ENCODE results near the gene SURF4.

SURF4 gene

GRCh38 chr9:133372144-133372543, 3.7 kb downstream of the SURF4 start:
- no peak for DNase-seq

- DNase-seq: peak; percentile 83
Measured at GRCh38 chr9:133371261-133371711, 4.6 kb downstream of the SURF4 start.

GRCh38 chr9:133370685-133371084, 5.2 kb downstream of the SURF4 start:
- DNase-seq: peak; percentile 29

GRCh38 chr9:133369933-133370332, 5.9 kb downstream of the SURF4 start:
- DNase-seq: peak; percentile 46

- no peak for DNase-seq
Measured at GRCh38 chr9:133369422-133369821, 6.4 kb downstream of the SURF4 start.

GRCh38 chr9:133368249-133368881, 7.5 kb downstream of the SURF4 start:
- no peak for DNase-seq

- DNase-seq: no peak
Measured at GRCh38 chr9:133367778-133368177, 8.1 kb downstream of the SURF4 start.

- DNase-seq: no peak
Measured at GRCh38 chr9:133367221-133367620, 8.6 kb downstream of the SURF4 start.

- no peak for DNase-seq
Measured at GRCh38 chr9:133366435-133366834, 9.4 kb downstream of the SURF4 start.

GRCh38 chr9:133362359-133363044, 13.4 kb downstream of the SURF4 start:
- no peak for DNase-seq

- no peak for DNase-seq
Measured at GRCh38 chr9:133361507-133362092, 14.3 kb downstream of the SURF4 start.

- no peak for DNase-seq
Measured at GRCh38 chr9:133360400-133361393, 15.2 kb downstream of the SURF4 start.

- DNase-seq: no peak
Measured at GRCh38 chr9:133359399-133360175, 16.3 kb downstream of the SURF4 start.

GRCh38 chr9:133357656-133358055, 18.2 kb downstream of the SURF4 start:
- DNase-seq: no peak

- peak; percentile 91 for DNase-seq
Measured at GRCh38 chr9:133356391-133357091, 19.3 kb downstream of the SURF4 start, which contains the start of the genes SURF1 and SURF2. SURF1 (minus strand) TSS chr9:133356487; CDS start chr9:133356453, 34 bp downstream. SURF2 (plus strand) TSS chr9:133356550; CDS start chr9:133356593, 43 bp downstream.

- DNase-seq: no peak
Measured at GRCh38 chr9:133355881-133356357, 19.9 kb downstream of the SURF4 start.

- no peak for DNase-seq
Measured at GRCh38 chr9:133354766-133355165, 21.1 kb downstream of the SURF4 start.

GRCh38 chr9:133353548-133353947, 22.3 kb downstream of the SURF4 start:
- DNase-seq: no peak

- DNase-seq: no peak
Measured at GRCh38 chr9:133352635-133353340, 23.1 kb downstream of the SURF4 start.

GRCh38 chr9:133351908-133352634, 23.8 kb downstream of the SURF4 start:
- peak; percentile 30 for DNase-seq

Data from stimulated activated naive CD4-positive, alpha-beta T cell treated with Interleukin-2 at 50 U/mL for 16 hours (primary cell).